Ovary (tissue), 9 donors: ENCODE data around the gene CYP2C18. TPM values are rescaled to one million over a fixed set of nuclear protein-coding genes. Genes with fewer than 3 reads are reported as not detected.

Source experiments
- DNase-seq, 5 donors: peaks; one replicate each; pipeline ENCODE4 v3.0.0-alpha.2; 2019 to 2020
- H3K27ac ChIP-seq, 2 donors: fragments of 200-600 bp; one replicate each; pipeline versions ENCODE4 v1.5.1 to v1.8.0; 2019 to 2022
- H3K27me3 ChIP-seq: fragments of 200-600 bp; one replicate; pipeline ENCODE4 v1.8.0; 2022
- H3K36me3 ChIP-seq: fragments of 200-600 bp; sonication (generic); one replicate; pipeline ENCODE4 v1.5.1; 2019
- H3K4me1 ChIP-seq: one replicate; pipeline ENCODE4 v1.8.1; 2013; ENCODE audit warnings: mild to moderate bottlenecking, moderate library complexity; ENCODE audit not compliant: insufficient read depth
- H3K4me3 ChIP-seq: fragments of 200-600 bp; sonication (generic); one replicate; pipeline ENCODE4 v1.5.1; 2017
- H3K9me3 ChIP-seq, 2 donors: fragments of 200-600 bp in 1 of 2; sonication (generic) in 1 of 2; one replicate each; pipeline versions ENCODE4 v1.5.1 to v1.8.1; 2013 to 2019; ENCODE audit warnings: mild to moderate bottlenecking in 1 of 2, moderate library complexity in 1 of 2
- CTCF ChIP-seq, 3 donors: fragments of 450-650 bp in 2 of 3; fragments of 200-600 bp in 1 of 3; IDR thresholded peaks; one replicate each; pipeline versions ENCODE4 v1.5.1 to v1.8.0; 2016 to 2022; ENCODE audit warnings: antibody characterized with exemption in 3 of 3, mild to moderate bottlenecking in 1 of 3
- EP300 ChIP-seq: sonication (generic); formaldehyde crosslinking; IDR thresholded peaks from one replicate; pipeline ENCODE4 v1.6.1; 2017; ENCODE audit warnings: antibody characterized with exemption
- POLR2A ChIP-seq: fragments of 450-650 bp; IDR thresholded peaks from one replicate; pipeline ENCODE4 v1.6.1; 2017; ENCODE audit warnings: antibody characterized with exemption, mild to moderate bottlenecking, moderate library complexity
- WGBS, 3 donors: extraction: QIAGEN DNeasy Blood & Tissue Kit in 1 of 3; methylation state at CpG; one replicate each; pipeline versions ENCODE4 v1.1.5 to v1.1.7; 2013 to 2017; 5-methylcytosine and 5-hydroxymethylcytosine counted together
- intact Hi-C, 4 donors: fragments of 100-400 bp; cut with DNase I; formaldehyde crosslinking; loops; one replicate each; pipeline versions ENCODE4 v1.11.0 to v1.15.1; 2022 to 2023
- polyA plus RNA-seq, 2 donors: library from polyadenylated mRNA; stranded (reverse); fragments of 200-250 nt in 1 of 2; fragments of 350-450 nt in 1 of 2; fragmentation: Illumina TruSeq in 1 of 2; extraction: RNeasy Lipid Tissue Mini Kit (QIAGEN cat#74804) in 1 of 2; gene quantifications; one replicate each; pipeline ENCODE4 v1.2.3, GENCODE V29; 2013 to 2014
- total RNA-seq, 7 donors: library from RNA; depleted of rRNA in 2 of 7; stranded (reverse); fragments of >200 nt in 2 of 7; fragmentation: NEBNext Ultra II Directional in 3 of 7; extraction: Animal tissue kit (Norgen Biotek cat#: 25700) in 3 of 7; gene quantifications; one replicate each; pipeline versions ENCODE4 v1.1.0 to v1.2.4, GENCODE V29; 2016 to 2023
- donor health status: DM: no; HTN: no; CAD: no; lungs with moderate emphysema.
- donor health status: DM: no; HTN: no; CAD: no.
- donor health status: Bipolar disorder and iron deficiency.
- donor health status: DM: yes; HTN: yes; CAD: no.
- donor health status: DM: no; HTN: no; CAD: no.
- donor health status: DM: yes; HTN: yes; CAD: no.

The CYP2C18 gene
- total and polyA plus RNA-seq, 9 donors, result 0.08 to 0.24 TPM; not detected in 7

- H3K4me1 ChIP-seq, result no peaks in the 10 kb centered on the region
- no peaks in the 10 kb centered on the region for H3K9me3 ChIP-seq
- H3K27ac ChIP-seq, result no peak overlapping the region
- intact Hi-C loops, result no loop called here
- no peak for TF ChIP-seq POLR2A
- TF ChIP-seq EP300, result no peak
- TF ChIP-seq CTCF (IDR thresholded peaks at IDR 0.05), result no peak
- DNase-seq, result no peak
- no peaks in the 10 kb centered on the region for H3K27me3 ChIP-seq
- H3K4me3 ChIP-seq, result no peak overlapping the region
- H3K36me3 ChIP-seq, result no peaks in the 10 kb centered on the region
Observed at GRCh38 chr10:94725871-94726270, 42.3 kb downstream of the CYP2C18 start.

GRCh38 chr10:94735197-94735596 is 51.7 kb downstream of the CYP2C18 start:
- Histone ChIP-seq H3K4me1 (no peaks in the 10 kb centered on the region), H3K9me3 (no peaks in the 10 kb centered on the region), H3K36me3 (no peaks in the 10 kb centered on the region), H3K4me3 (no peak overlapping the region), H3K27ac (no peak overlapping the region), H3K27me3 (no peaks in the 10 kb centered on the region)
- TF ChIP-seq POLR2A (no peak), EP300 (no peak), CTCF (IDR thresholded peaks at IDR 0.05) (no peak)
- intact Hi-C loops, result no loop called here
- DNase-seq, result no peak
- 69 to 78% (median 73%) methylated on average over 3 of the region's 3 CpGs for WGBS, 3 donors

- WGBS, 3 donors, result 52 to 70% (median 68%) methylated on average over 2 of the region's 2 CpGs
- no peaks in the 10 kb centered on the region for H3K27me3 ChIP-seq
- TF ChIP-seq POLR2A (no peak), CTCF (IDR thresholded peaks at IDR 0.05) (no peak), EP300 (no peak)
- no peaks in the 10 kb centered on the region for H3K9me3 ChIP-seq
- no peaks in the 10 kb centered on the region for H3K4me1 ChIP-seq
- H3K4me3 ChIP-seq, result no peak overlapping the region
- no peaks in the 10 kb centered on the region for H3K36me3 ChIP-seq
- no peak for DNase-seq
- intact Hi-C loops, result no loop called here
- H3K27ac ChIP-seq, result no peak overlapping the region
Observed at GRCh38 chr10:94738588-94738987, 55.1 kb downstream of the CYP2C18 start.

GRCh38 chr10:94747137-94747536 is 63.6 kb downstream of the CYP2C18 start:
- H3K4me1 ChIP-seq, result no peaks in the 10 kb centered on the region
- no peak for DNase-seq
- intact Hi-C loops, result no loop called here
- H3K27ac ChIP-seq, result no peak overlapping the region
- no peaks in the 10 kb centered on the region for H3K36me3 ChIP-seq
- 60 to 75% (median 73%) methylated on average over 2 of the region's 2 CpGs for WGBS, 3 donors
- no peaks in the 10 kb centered on the region for H3K27me3 ChIP-seq
- no peak for TF ChIP-seq POLR2A
- no peak for TF ChIP-seq CTCF (IDR thresholded peaks at IDR 0.05)
- no peak for TF ChIP-seq EP300
- H3K4me3 ChIP-seq, result no peak overlapping the region
- H3K9me3 ChIP-seq, result peaks cover 0 to 3% of the 10 kb centered on the region in 2 donors

- intact Hi-C loops, result no loop called here
- no peak for DNase-seq
- Histone ChIP-seq H3K4me3 (no peak overlapping the region), H3K27ac (no peak overlapping the region), H3K9me3 (peaks cover 0 to 3% of the 10 kb centered on the region in 2 donors), H3K36me3 (no peaks in the 10 kb centered on the region), H3K27me3 (no peaks in the 10 kb centered on the region), H3K4me1 (no peaks in the 10 kb centered on the region)
- TF ChIP-seq CTCF (IDR thresholded peaks at IDR 0.05) (no peak), POLR2A (no peak), EP300 (no peak)
- 68 to 83% (median 74%) methylated on average over 4 of the region's 4 CpGs for WGBS, 3 donors
Observed at GRCh38 chr10:94747838-94748237, 64.3 kb downstream of the CYP2C18 start.
